Stomach (tissue), 9 donors: Measurements from ENCODE around the gene ACTMAP. TPM values are rescaled to one million over a fixed set of nuclear protein-coding genes. Genes with fewer than 3 reads are reported as not detected.

Experiments used
- DNase-seq, 2 donors: peaks; one replicate each; pipeline versions ENCODE4 v3.0.0 to v3.0.0-alpha.2; 2013 to 2019
- H3K27ac ChIP-seq, 5 donors: fragments of 200-600 bp in 4 of 5; sonication (generic) in 4 of 5; one replicate each; pipeline ENCODE4 v1.5.1; 2013 to 2019; ENCODE audit warnings: mild to moderate bottlenecking in 1 of 5, moderate library complexity in 1 of 5
- H3K27me3 ChIP-seq, 3 donors: fragments of 200-600 bp; sonication (generic); one replicate each; pipeline ENCODE4 v1.5.1; 2017 to 2019; ENCODE audit warnings: mixed run types in 1 of 3
- H3K36me3 ChIP-seq, 4 donors: fragments of 200-600 bp; sonication (generic); 1 replicate in 3 of 4; 2 replicates in 1 of 4; pipeline ENCODE4 v1.5.1; 2016 to 2019
- H3K4me1 ChIP-seq, 4 donors: fragments of 200-600 bp; sonication (generic); one replicate each; pipeline ENCODE4 v1.5.1; 2016 to 2019
- H3K4me3 ChIP-seq, 4 donors: fragments of 200-600 bp; sonication (generic) in 3 of 4; one replicate each; pipeline ENCODE4 v1.5.1; 2016 to 2019; ENCODE audit warnings: mild to moderate bottlenecking in 1 of 4
- H3K9me3 ChIP-seq, 4 donors: fragments of 200-600 bp; sonication (generic); one replicate each; pipeline ENCODE4 v1.5.1; 2016 to 2019
- EP300 ChIP-seq: sonication (generic); formaldehyde crosslinking; IDR thresholded peaks from one replicate; pipeline ENCODE4 v1.6.1; 2017; ENCODE audit warnings: antibody characterized with exemption
- POLR2A ChIP-seq, 4 donors: fragments of 450-650 bp; IDR thresholded peaks; one replicate each; pipeline ENCODE4 v1.6.1; 2016; ENCODE audit warnings: antibody characterized with exemption in 4 of 4, control low read depth in 2 of 4, mild to moderate bottlenecking in 1 of 4, moderate library complexity in 1 of 4
- POLR2AphosphoS5 ChIP-seq, 3 donors: sonication (generic); formaldehyde crosslinking; IDR thresholded peaks; one replicate each; pipeline ENCODE4 v1.6.1; 2016; ENCODE audit warnings: antibody characterized with exemption in 3 of 3
- WGBS, 5 donors: extraction: QIAGEN DNeasy Blood & Tissue Kit in 3 of 5; methylation state at CpG; one replicate each; pipeline versions ENCODE4 v1.1.5 to v1.1.7; 2013 to 2018; 5-methylcytosine and 5-hydroxymethylcytosine counted together
- intact Hi-C: fragments of 100-400 bp; cut with DNase I; formaldehyde crosslinking; loops from one replicate; pipeline ENCODE4 v1.15.1; 2023; ENCODE audit warnings: low total_unique reads
- polyA plus RNA-seq, 3 donors: library from polyadenylated mRNA; stranded (reverse); fragments of 200-250 nt; gene quantifications; one replicate each; pipeline ENCODE4 v1.2.3, GENCODE V29; 2013
- total RNA-seq, 5 donors: library from RNA; depleted of rRNA; stranded (reverse); fragments of >200 nt; gene quantifications; one replicate each; pipeline versions ENCODE4 v1.1.0 to v1.2.3, GENCODE V29; 2014 to 2016
- TF ChIP-seq, protein P1 (sequence below), 7 experiments: fragments of 450-650 bp in 4 of 7; fragments of 200-600 bp in 3 of 7; sonication (generic) in 3 of 7; IDR thresholded peaks; one replicate each; pipeline ENCODE4 v1.5.1; 2016 to 2019; ENCODE audit warnings: antibody characterized with exemption in 7 of 7, control low read depth in 2 of 7, mild to moderate bottlenecking in 1 of 7
- donor health status: healthy with polysubstance abuse.
- donor health status: Bipolar disorder and iron deficiency.
- donor health status: healthy.

ACTMAP gene
- total and polyA plus RNA-seq, 8 donors = 0.73 to 24.6 (median 8.2) TPM

DNA sequence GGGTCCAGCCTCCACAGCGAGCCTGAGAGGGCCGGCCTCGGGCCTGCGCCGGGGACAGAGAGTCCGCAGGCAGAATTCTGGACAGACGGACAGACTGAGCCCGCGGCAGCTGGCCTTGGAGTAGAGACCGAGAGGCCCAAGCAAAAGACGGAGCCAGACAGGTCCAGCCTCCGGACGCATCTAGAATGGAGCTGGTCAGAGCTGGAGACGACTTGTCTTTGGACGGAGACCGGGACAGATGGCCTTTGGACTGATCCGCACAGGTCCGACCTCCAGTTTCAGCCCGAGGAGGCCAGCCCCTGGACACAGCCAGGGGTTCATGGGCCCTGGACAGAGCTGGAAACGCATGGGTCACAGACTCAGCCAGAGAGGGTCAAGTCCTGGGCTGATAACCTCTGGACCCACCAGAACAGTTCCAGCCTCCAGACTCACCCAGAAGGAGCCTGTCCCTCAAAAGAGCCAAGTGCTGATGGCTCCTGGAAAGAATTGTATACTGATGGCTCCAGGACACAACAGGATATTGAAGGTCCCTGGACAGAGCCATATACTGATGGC is 32.9 kb downstream of the ACTMAP start:
- Histone ChIP-seq H3K36me3 (peaks cover 3 to 20% (median 11%) of the 10 kb centered on the region in 4 donors), H3K27me3 (no peaks in the 10 kb centered on the region), H3K4me3 (peak overlapping the region; percentile 75 to 88 (median 84)), H3K4me1 (peaks cover 43 to 84% (median 65%) of the 10 kb centered on the region in 4 donors), H3K9me3 (no peaks in the 10 kb centered on the region), H3K27ac (peak overlapping the region; percentile 98 to 100 (median 99))
- 0 to 2% (median 1%) methylated on average over 10 to 20 of the region's 20 CpGs for WGBS, 5 donors
- DNase-seq = no peak
- TF ChIP-seq EP300 = no peak
- intact Hi-C loops = no loop called here

DNA sequence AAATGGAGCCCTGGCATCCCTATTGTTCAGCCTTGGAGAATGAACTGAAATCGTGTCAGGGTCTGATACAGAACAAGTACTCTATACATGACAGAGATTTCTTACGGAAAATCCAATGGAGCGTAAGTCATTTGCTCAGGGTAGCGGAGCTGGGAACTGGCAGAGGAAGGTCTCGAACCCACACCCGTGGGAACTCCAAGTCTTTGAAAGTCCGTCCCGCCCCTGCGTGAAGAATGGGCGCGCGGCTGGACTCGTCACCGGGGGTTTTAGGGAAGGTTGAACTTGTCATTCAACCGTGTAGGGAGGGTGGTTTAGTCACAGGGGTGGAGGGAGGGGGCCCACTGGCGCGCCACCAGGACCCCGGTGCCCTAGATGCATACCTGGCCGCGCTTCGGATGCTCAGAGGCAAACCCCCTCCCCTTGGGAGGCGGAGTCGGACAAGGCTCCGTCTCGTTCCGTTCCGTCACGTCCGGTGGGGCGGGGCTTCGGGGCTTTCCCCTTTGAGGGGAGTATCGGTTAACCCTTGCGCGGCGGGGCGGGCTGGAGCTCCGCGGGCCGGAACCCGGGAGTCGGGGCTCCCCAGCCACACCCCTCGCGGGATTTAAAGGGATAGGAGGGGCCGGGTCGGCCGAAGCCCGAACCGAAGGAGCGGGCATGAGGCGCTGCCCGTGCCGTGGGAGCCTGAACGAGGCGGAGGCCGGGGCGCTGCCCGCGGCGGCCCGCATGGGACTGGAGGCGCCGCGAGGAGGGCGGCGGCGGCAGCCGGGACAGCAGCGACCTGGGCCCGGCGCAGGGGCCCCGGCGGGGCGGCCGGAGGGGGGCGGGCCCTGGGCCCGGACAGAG is 33.6 kb downstream of the ACTMAP start, which contains the start of the genes COQ8B and ITPKC:
Gene COQ8B (minus strand): TSS at position 405 of the 843 bp plus-strand sequence. CDS start 2,254 bp downstream, outside the sequence.
Gene ITPKC (plus strand): TSS at position 631 of the 843 bp plus-strand sequence. CDS start 24 bp downstream, at position 655.
- Histone ChIP-seq H3K4me1 (peaks cover 36 to 77% (median 58%) of the 10 kb centered on the region in 4 donors), H3K27ac (peak within 1 kb of the TSS; percentile 98 to 100 (median 99)), H3K27me3 (no peaks in the 10 kb centered on the region), H3K9me3 (no peaks in the 10 kb centered on the region), H3K36me3 (peaks cover 3 to 21% (median 17%) of the 10 kb centered on the region in 4 donors), H3K4me3 (peak within 1 kb of the TSS; percentile 75 to 88 (median 84))
- TF ChIP-seq POLR2AphosphoS5 (IDR thresholded peaks at IDR 0.05) (peak; percentile 76 to 97 (median 95)), EP300 (no peak), POLR2A (IDR thresholded peaks at IDR 0.05) (peak in 2 of 4 donors; percentile 58 to 60)
- TF ChIP-seq, protein P1, sequence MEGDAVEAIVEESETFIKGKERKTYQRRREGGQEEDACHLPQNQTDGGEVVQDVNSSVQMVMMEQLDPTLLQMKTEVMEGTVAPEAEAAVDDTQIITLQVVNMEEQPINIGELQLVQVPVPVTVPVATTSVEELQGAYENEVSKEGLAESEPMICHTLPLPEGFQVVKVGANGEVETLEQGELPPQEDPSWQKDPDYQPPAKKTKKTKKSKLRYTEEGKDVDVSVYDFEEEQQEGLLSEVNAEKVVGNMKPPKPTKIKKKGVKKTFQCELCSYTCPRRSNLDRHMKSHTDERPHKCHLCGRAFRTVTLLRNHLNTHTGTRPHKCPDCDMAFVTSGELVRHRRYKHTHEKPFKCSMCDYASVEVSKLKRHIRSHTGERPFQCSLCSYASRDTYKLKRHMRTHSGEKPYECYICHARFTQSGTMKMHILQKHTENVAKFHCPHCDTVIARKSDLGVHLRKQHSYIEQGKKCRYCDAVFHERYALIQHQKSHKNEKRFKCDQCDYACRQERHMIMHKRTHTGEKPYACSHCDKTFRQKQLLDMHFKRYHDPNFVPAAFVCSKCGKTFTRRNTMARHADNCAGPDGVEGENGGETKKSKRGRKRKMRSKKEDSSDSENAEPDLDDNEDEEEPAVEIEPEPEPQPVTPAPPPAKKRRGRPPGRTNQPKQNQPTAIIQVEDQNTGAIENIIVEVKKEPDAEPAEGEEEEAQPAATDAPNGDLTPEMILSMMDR (IDR thresholded peaks at IDR 0.05) = peak in 1 of 7 experiments; percentile 29
- intact Hi-C loops = no loop called here
- WGBS, 5 donors = 0 to 1% (median 0%) methylated on average over 15 to 76 of the region's 76 CpGs
- DNase-seq = peak; percentile 100

DNA sequence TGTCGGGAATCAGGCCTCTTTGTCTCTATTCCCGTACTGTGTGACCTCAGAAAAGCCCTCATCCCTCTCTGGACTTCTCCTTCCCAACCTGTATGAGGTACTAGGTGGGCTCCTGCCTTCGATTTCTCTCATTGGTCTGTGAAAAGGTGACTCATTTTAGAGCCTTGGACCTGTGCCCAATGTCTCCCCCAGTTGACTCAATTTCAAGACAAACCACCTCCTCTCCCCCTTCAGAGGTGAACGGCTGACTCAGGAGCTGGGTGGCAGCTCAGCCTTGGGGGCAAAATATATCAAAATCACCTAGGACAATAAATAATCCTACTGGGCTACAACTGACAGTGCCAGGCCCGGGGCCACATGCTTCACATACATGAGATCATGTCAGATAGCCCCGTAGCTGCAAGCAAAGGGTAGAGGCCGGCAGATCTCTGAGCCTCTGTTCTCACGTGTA is 34.2 kb downstream of the ACTMAP start:
- 1 to 3% (median 1%) methylated on average over 8 of the region's 8 CpGs for WGBS, 5 donors
- no peak for DNase-seq

DNA sequence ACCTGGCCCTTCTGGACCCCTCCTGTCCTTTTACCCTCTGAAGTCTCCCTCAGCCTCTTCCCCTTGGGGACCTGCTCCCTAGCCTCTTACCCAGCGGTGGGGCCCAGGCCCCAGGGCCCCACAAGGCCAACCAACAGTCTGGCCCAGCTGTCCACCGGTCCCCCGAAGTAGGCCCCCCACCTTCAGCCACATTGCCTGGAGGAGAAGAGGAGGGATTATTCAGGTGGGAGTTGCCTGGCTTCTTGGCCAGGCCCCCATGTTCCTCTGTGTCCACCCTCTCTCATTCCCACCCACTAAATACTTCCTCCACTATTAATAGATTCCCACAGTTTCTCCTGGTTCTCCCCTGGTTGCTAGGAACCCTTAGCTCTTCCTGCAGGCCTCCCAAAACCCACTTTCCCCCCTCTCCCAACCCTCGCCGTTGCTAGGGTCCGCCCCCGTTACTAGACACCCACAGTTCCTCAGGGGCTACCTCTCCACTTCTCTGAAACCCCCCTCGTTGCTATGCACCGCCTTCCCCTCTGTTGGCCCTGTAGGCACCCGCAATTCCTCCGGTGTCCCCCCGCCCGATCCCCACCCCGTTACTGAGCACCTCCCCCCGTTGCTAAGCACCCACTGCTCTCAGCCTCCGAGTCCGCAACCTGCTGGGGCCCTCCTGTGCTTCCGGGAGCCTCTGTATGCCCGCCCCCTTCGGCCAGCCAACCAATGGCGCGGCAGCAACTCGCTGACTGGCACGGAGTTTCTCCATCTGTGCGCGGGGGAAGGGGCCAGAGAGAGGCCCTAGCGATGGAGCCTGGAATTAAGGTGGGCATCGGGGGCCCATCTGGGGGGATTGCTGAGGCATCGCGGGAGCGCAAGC is 35.6 kb downstream of the ACTMAP start:
- peak overlapping the region; percentile 75 to 88 (median 84) for H3K4me3 ChIP-seq
- H3K27me3 ChIP-seq = no peaks in the 10 kb centered on the region
- TF ChIP-seq, protein P1 (IDR thresholded peaks at IDR 0.05) = no peak
- peak in 1 of 3 donors; percentile 5 for TF ChIP-seq POLR2AphosphoS5 (IDR thresholded peaks at IDR 0.05)
- H3K36me3 ChIP-seq = peaks cover 6 to 41% (median 36%) of the 10 kb centered on the region in 4 donors
- 2 to 5% (median 3%) methylated on average over 25 to 31 of the region's 31 CpGs for WGBS, 5 donors
- H3K4me1 ChIP-seq = peaks cover 19 to 56% (median 38%) of the 10 kb centered on the region in 4 donors
- intact Hi-C loops = no loop called here
- DNase-seq = peak; percentile 95 to 98
- no peaks in the 10 kb centered on the region for H3K9me3 ChIP-seq
- H3K27ac ChIP-seq = peak overlapping the region; percentile 98 to 100 (median 99)

More for the DNA sequence above, 34.2 kb downstream of the ACTMAP start:
- Histone ChIP-seq H3K4me3 (peak overlapping the region; percentile 75 to 88 (median 84)), H3K36me3 (peaks cover 3 to 27% (median 22%) of the 10 kb centered on the region in 4 donors), H3K4me1 (peaks cover 30 to 70% (median 52%) of the 10 kb centered on the region in 4 donors), H3K27me3 (no peaks in the 10 kb centered on the region), H3K27ac (peak overlapping the region; percentile 98 to 100 (median 99)), H3K9me3 (no peaks in the 10 kb centered on the region)
- TF ChIP-seq POLR2A (IDR thresholded peaks at IDR 0.05) (no peak), EP300 (no peak), POLR2AphosphoS5 (IDR thresholded peaks at IDR 0.05) (no peak)
- TF ChIP-seq, protein P1 (IDR thresholded peaks at IDR 0.05) = no peak
- intact Hi-C loops = no loop called here
